GM23248 (cell line): ENCODE data around the gene PTGES. TPM values are rescaled to one million over a fixed set of nuclear protein-coding genes. Genes with fewer than 3 reads are reported as not detected.
A peak's percentile ranks its signal among the peaks of the same experiment; 100 is the strongest.

Source experiments
- DNase-seq: peaks from one replicate; pipeline ENCODE4 v3.0.0-alpha.2; 2015
- H2AFZ ChIP-seq: fragments of 200-600 bp; sonication (generic); 2 replicates; pipeline ENCODE4 v1.6.1; 2016; ENCODE audit warnings: antibody characterized with exemption
- H3F3A ChIP-seq: fragments of 200-600 bp; sonication (generic); 2 replicates; pipeline ENCODE4 v1.6.1; 2016; ENCODE audit warnings: mild to moderate bottlenecking, antibody characterized with exemption, mixed run types; ENCODE audit not compliant: insufficient read depth
- H3K27ac ChIP-seq: fragments of 200-600 bp; sonication (generic); 2 replicates; pipeline ENCODE4 v1.5.1; 2016; ENCODE audit warnings: mild to moderate bottlenecking
- H3K27me3 ChIP-seq: fragments of 200-600 bp; sonication (generic); replicated peaks from 2 replicates; pipeline ENCODE4 v1.6.1; 2016; ENCODE audit warnings: mild to moderate bottlenecking; ENCODE audit not compliant: insufficient read depth
- H3K36me3 ChIP-seq: fragments of 200-600 bp; sonication (generic); 2 replicates; pipeline ENCODE4 v1.6.1; 2016; ENCODE audit warnings: low read depth, mild to moderate bottlenecking
- H3K4me1 ChIP-seq: fragments of 200-600 bp; sonication (generic); 2 replicates; pipeline ENCODE4 v1.6.1; 2016; ENCODE audit warnings: mild to moderate bottlenecking; ENCODE audit not compliant: insufficient read depth
- H3K4me2 ChIP-seq: fragments of 200-600 bp; sonication (generic); one replicate; pipeline ENCODE4 v1.6.1; 2016; ENCODE audit warnings: mild to moderate bottlenecking; ENCODE audit not compliant: unreplicated experiment
- H3K4me3 ChIP-seq: fragments of 200-600 bp; sonication (generic); 2 replicates; pipeline ENCODE4 v1.5.1; 2016; ENCODE audit warnings: mild to moderate bottlenecking
- H3K79me2 ChIP-seq: fragments of 200-600 bp; sonication (generic); 2 replicates; pipeline ENCODE4 v1.6.1; 2016; ENCODE audit warnings: mild to moderate bottlenecking; ENCODE audit not compliant: insufficient read depth
- H3K9ac ChIP-seq: fragments of 200-600 bp; sonication (generic); 2 replicates; pipeline ENCODE4 v1.6.1; 2016; ENCODE audit warnings: mild to moderate bottlenecking
- H3K9me2 ChIP-seq: fragments of 200-600 bp; sonication (generic); 2 replicates; pipeline ENCODE4 v1.6.1; 2016; ENCODE audit warnings: mixed run types, mild to moderate bottlenecking, moderate library complexity; ENCODE audit not compliant: insufficient read depth
- H3K9me3 ChIP-seq: fragments of 200-600 bp; sonication (generic); one replicate; pipeline ENCODE4 v1.6.1; 2017; ENCODE audit warnings: low read depth
- H4K20me1 ChIP-seq: fragments of 200-600 bp; sonication (generic); 2 replicates; pipeline ENCODE4 v1.6.0; 2016; ENCODE audit not compliant: insufficient read depth
- EZH2 ChIP-seq: fragments of 200-600 bp; sonication (generic); IDR thresholded peaks from 2 replicates; pipeline ENCODE4 v1.6.1; 2018; ENCODE audit warnings: antibody characterized with exemption, mild to moderate bottlenecking; ENCODE audit not compliant: insufficient read depth, poor library complexity, severe bottlenecking
- EZH2phosphoT487 ChIP-seq: fragments of 200-600 bp; sonication (generic); IDR thresholded peaks from 2 replicates; pipeline ENCODE4 v1.6.1; 2018; ENCODE audit warnings: antibody characterized with exemption, moderate library complexity, mild to moderate bottlenecking, low read depth; ENCODE audit not compliant: insufficient read depth
- WGBS, 2 experiments: methylation state at CpG; one replicate each; pipeline ENCODE4 v1.1.6; 2015 to 2017; ENCODE audit warnings: low lambda C conversion rate in 2 of 2, low coverage in 1 of 2; ENCODE audit errors: missing lambda C conversion rate in 2 of 2; 5-methylcytosine and 5-hydroxymethylcytosine counted together
- in situ Hi-C: fragments of 300-500 bp; cut with MboI; formaldehyde crosslinking; loops from 2 replicates; pipeline ENCODE4 v1.15.0; 2020
- polyA plus RNA-seq: library from polyadenylated mRNA; unstranded; fragments of >200 nt; fragmentation: Nextera tagmentation; extraction: Ambion mirVana; gene quantifications from 2 replicates; pipeline ENCODE4 v1.2.1, GENCODE V29; 2016
- total RNA-seq: library from RNA; depleted of rRNA; stranded (reverse); fragments of >200 nt; shearing (Covaris generic); gene quantifications from 2 replicates; pipeline ENCODE4 v1.2.3, GENCODE V29; 2014; rRNA removed

PTGES gene
- total and polyA plus RNA-seq, 2 experiments from 2014 or later, result 12.6 to 22.0 TPM

DNA sequence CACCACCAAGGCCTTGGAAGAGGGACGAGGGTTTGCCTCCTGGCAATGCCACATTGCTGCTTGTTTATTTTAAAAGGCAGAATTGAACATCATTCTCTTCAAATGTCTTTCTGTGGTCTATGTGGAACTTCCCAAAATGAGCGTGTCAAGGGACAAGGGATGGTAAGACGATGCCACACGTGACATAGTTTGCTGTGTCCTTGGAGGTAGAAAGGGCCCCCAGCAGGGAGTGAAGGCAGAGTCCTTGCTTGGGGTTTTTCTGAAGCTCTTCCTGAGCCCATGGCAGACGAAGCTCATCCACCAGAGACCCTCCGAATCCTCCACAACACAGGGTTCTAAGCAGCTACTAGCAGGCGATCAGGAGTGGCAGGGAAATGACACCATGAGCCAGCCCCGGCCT lies 59.1 kb downstream of the PTGES start:
- Histone ChIP-seq H3K36me3 (peaks cover 8% of the 10 kb centered on the region; the same call in 1 of the 2 replicates), H3F3A (peaks cover 55% of the 10 kb centered on the region), H3K9ac (peak overlapping the region; percentile 99), H2AFZ (no peak overlapping the region), H3K9me3 (no peaks in the 10 kb centered on the region), H3K27me3 (no peaks in the 10 kb centered on the region), H3K9me2 (no peaks in the 10 kb centered on the region), H3K27ac (peak overlapping the region; percentile 100), H3K4me3 (no peak overlapping the region), H4K20me1 (no peaks in the 10 kb centered on the region), H3K4me1 (peaks cover 44% of the 10 kb centered on the region), H3K4me2 (peak overlapping the region; percentile 19), H3K79me2 (peaks cover 87% of the 10 kb centered on the region)
- in situ Hi-C loops, result no loop called here
- no peak for DNase-seq
- WGBS, 2 experiments, result 13 to 16% methylated on average over 8 of the region's 8 CpGs
- TF ChIP-seq EZH2phosphoT487, result no peak
- TF ChIP-seq EZH2, result no peak

DNA sequence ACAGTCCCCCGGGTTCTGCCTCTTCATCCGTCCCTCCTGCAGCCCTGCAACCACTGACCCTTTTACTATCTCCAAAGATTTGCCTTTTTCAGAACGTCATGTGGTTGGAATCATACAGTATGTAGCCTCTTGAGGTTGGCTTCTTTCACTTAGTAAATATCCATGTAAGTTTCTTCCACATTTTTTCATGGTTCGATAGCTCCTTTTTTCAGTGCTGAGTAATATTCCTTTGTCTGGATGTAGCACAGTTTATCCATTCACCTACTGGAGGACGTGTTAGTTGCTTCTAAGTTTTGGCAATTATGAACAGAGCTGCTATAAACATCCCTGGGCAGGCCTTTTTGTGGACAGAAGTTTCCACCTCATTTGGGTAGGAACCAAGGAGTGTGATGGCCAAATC lies 60.3 kb downstream of the PTGES start:
- Histone ChIP-seq H3K27ac (peak overlapping the region; percentile 100; the same call in 1 of the 2 replicates), H3F3A (peaks cover 54% of the 10 kb centered on the region), H3K9ac (no peak overlapping the region), H3K4me1 (peaks cover 38% of the 10 kb centered on the region), H3K9me3 (no peaks in the 10 kb centered on the region), H3K27me3 (no peaks in the 10 kb centered on the region), H3K36me3 (peaks cover 8% of the 10 kb centered on the region; the same call in 1 of the 2 replicates), H2AFZ (no peak overlapping the region), H4K20me1 (no peaks in the 10 kb centered on the region), H3K4me3 (no peak overlapping the region), H3K4me2 (no peak overlapping the region), H3K79me2 (peaks cover 94% of the 10 kb centered on the region), H3K9me2 (no peaks in the 10 kb centered on the region)
- TF ChIP-seq EZH2, result no peak
- TF ChIP-seq EZH2phosphoT487, result no peak
- no peak for DNase-seq
- WGBS, 2 experiments, result 75 to 84% methylated on average over 5 of the region's 5 CpGs
- in situ Hi-C loops, result no loop called here

Other genes with a start within 250 kb of the PTGES start
- 0.32 TPM in 1 of 2 replicates, not detected in the other for gene C9orf50, start 131.9 kb downstream of the PTGES start, total RNA-seq
- 0.23 and 0.56 TPM in 2 replicates for gene C9orf50, start 131.9 kb downstream of the PTGES start, polyA plus RNA-seq
- 32.6 and 44.5 TPM in 2 replicates for gene NTMT1, start 126.9 kb downstream of the PTGES start, total RNA-seq
- gene NTMT1, start 126.9 kb downstream of the PTGES start, polyA plus RNA-seq, result 115 TPM in 2 replicates
- 22.9 and 24.9 TPM in 2 replicates for gene ASB6, start 110.9 kb downstream of the PTGES start, total RNA-seq
- gene ASB6, start 110.9 kb downstream of the PTGES start, polyA plus RNA-seq, result 24.1 and 24.4 TPM in 2 replicates
- gene PRRX2, start 87.4 kb downstream of the PTGES start, total RNA-seq, result 145 and 169 TPM in 2 replicates
- gene PRRX2, start 87.4 kb downstream of the PTGES start, polyA plus RNA-seq, result 137 and 141 TPM in 2 replicates
- 47.6 and 55.1 TPM in 2 replicates for gene TOR1B, start 50.1 kb upstream of the PTGES start, total RNA-seq
- 34.5 and 37.9 TPM in 2 replicates for gene TOR1B, start 50.1 kb upstream of the PTGES start, polyA plus RNA-seq
- 63.6 and 73.6 TPM in 2 replicates for gene TOR1A, start 71.1 kb upstream of the PTGES start, total RNA-seq
- 101 and 102 TPM in 2 replicates for gene TOR1A, start 71.1 kb upstream of the PTGES start, polyA plus RNA-seq
- gene C9orf78, start 82.2 kb upstream of the PTGES start, total RNA-seq, result 46.8 and 66.0 TPM in 2 replicates
- 79.7 and 80.7 TPM in 2 replicates for gene C9orf78, start 82.2 kb upstream of the PTGES start, polyA plus RNA-seq
- gene USP20, start 82.4 kb upstream of the PTGES start, total RNA-seq, result 7.3 and 10.3 TPM in 2 replicates
- 15.7 and 15.8 TPM in 2 replicates for gene USP20, start 82.4 kb upstream of the PTGES start, polyA plus RNA-seq